Right ventricle myocardium superior (tissue), 1 donor: ENCODE results near the gene CDKN2AIPNL. TPM values are rescaled to one million over a fixed set of nuclear protein-coding genes. Genes with fewer than 3 reads are reported as not detected.
"Not testable (repeated sequence)": the region's sequence is repeated elsewhere in the genome, so short reads cannot be mapped to it uniquely, and the experiment has no call there.

ENCODE experiments used
- ATAC-seq: fragments of 200-7000 bp; cut with Tn5 transposase; one replicate; pipeline ENCODE4 v1.9.1; 2020; ENCODE audit warnings: mild to moderate bottlenecking; ENCODE audit not compliant: poor library complexity
- DNase-seq: peaks from one replicate; pipeline ENCODE4 v3.0.0-alpha.2; 2020
- intact Hi-C: fragments of 100-400 bp; cut with DNase I; formaldehyde crosslinking; loops from one replicate; pipeline ENCODE4 v1.11.2; 2022
- total RNA-seq: library from RNA; stranded (reverse); fragmentation: NEBNext Ultra II Directional; extraction: Animal tissue kit (Norgen Biotek cat#: 25700); gene quantifications from one replicate; pipeline ENCODE4 v1.2.1, GENCODE V29; 2021
- donor health status: DM: no; HTN: yes; CAD: no; lungs with severe emphysema.

The CDKN2AIPNL gene
- total RNA-seq, 1 donor from 2014 or later = 43.1 TPM

- intact Hi-C loops = no loop called here
- DNase-seq (no peak), ATAC-seq (no peak)
Observed at GRCh38 chr5:134418958-134419357, 7.3 kb upstream of the CDKN2AIPNL start.

- DNase-seq = no peak
- intact Hi-C loops = no loop called here
- ATAC-seq = no peak
Observed at GRCh38 chr5:134417707-134418106, 6.0 kb upstream of the CDKN2AIPNL start.

GRCh38 chr5:134413046-134413445 is 1.4 kb upstream of the CDKN2AIPNL start:
- ATAC-seq (no peak), DNase-seq (no peak)
- intact Hi-C loops = loop anchor here (5.0 kb wide), 2 partner anchors 54 to 114 kb away; partner anchors contain the start of gene JADE2

GRCh38 chr5:134411228-134411545 is 494 bp downstream of the CDKN2AIPNL start:
- DNase-seq (no peak), ATAC-seq (no peak)
- intact Hi-C loops = loop anchor here (5.0 kb wide), 2 partner anchors 56 to 116 kb away; partner anchors contain the start of gene JADE2

GRCh38 chr5:134410822-134411221 is 859 bp downstream of the CDKN2AIPNL start:
- no peak for ATAC-seq
- intact Hi-C loops = loop anchor here (5.0 kb wide), 2 partner anchors 56 to 116 kb away; partner anchors contain the start of gene JADE2
- no peak for DNase-seq

GRCh38 chr5:134409321-134409720 is 2.4 kb downstream of the CDKN2AIPNL start:
- DNase-seq (no peak), ATAC-seq (no peak)
- intact Hi-C loops = no loop called here

GRCh38 chr5:134406390-134406789 is 5.3 kb downstream of the CDKN2AIPNL start:
- DNase-seq (no peak), ATAC-seq (no peak)
- intact Hi-C loops = no loop called here

- intact Hi-C loops = no loop called here
- no peak for DNase-seq
- ATAC-seq = no peak
Observed at GRCh38 chr5:134403951-134404350, 7.7 kb downstream of the CDKN2AIPNL start.

GRCh38 chr5:134398609-134399155 is 13.0 kb downstream of the CDKN2AIPNL start:
- DNase-seq (no peak), ATAC-seq (peak; percentile 75)
- intact Hi-C loops = no loop called here

GRCh38 chr5:134397196-134397595 is 14.5 kb downstream of the CDKN2AIPNL start:
- intact Hi-C loops = no loop called here
- no peak for DNase-seq
- ATAC-seq = no peak

GRCh38 chr5:134396274-134396673 is 15.4 kb downstream of the CDKN2AIPNL start:
- intact Hi-C loops = no loop called here
- ATAC-seq = no peak
- DNase-seq = no peak

GRCh38 chr5:134394932-134395331 is 16.7 kb downstream of the CDKN2AIPNL start:
- ATAC-seq (no peak), DNase-seq (no peak)
- intact Hi-C loops = no loop called here

GRCh38 chr5:134392301-134392700 is 19.4 kb downstream of the CDKN2AIPNL start:
- no peak for DNase-seq
- no peak for ATAC-seq
- intact Hi-C loops = no loop called here

- no peak for DNase-seq
- no peak for ATAC-seq
- intact Hi-C loops = no loop called here
Observed at GRCh38 chr5:134387443-134387842, 24.2 kb downstream of the CDKN2AIPNL start.

GRCh38 chr5:134383980-134384697 is 27.5 kb downstream of the CDKN2AIPNL start:
- no peak for DNase-seq
- ATAC-seq = no peak
- intact Hi-C loops = no loop called here

- ATAC-seq, intact Hi-C loops, DNase-seq: not testable (repeated sequence)
Observed at GRCh38 chr5:134382204-134382603, 29.5 kb downstream of the CDKN2AIPNL start.

- DNase-seq (no peak), ATAC-seq (no peak)
- intact Hi-C loops = no loop called here
Observed at GRCh38 chr5:134380346-134380745, 31.3 kb downstream of the CDKN2AIPNL start.

- ATAC-seq (no peak), DNase-seq (no peak)
- intact Hi-C loops = loop anchor here (5.0 to 10.0 kb wide), 2 partner anchors 153 to 211 kb away; partner anchors contain the start of gene JADE2
Observed at GRCh38 chr5:134374232-134374631, 37.4 kb downstream of the CDKN2AIPNL start.

GRCh38 chr5:134373633-134374032 is 38.0 kb downstream of the CDKN2AIPNL start:
- intact Hi-C loops = loop anchor here (5.0 to 10.0 kb wide), 2 partner anchors 154 to 211 kb away; partner anchors contain the start of gene JADE2
- not testable (repeated sequence) for ATAC-seq, DNase-seq

- DNase-seq = peak; percentile 70
Observed at GRCh38 chr5:134371834-134372340, 39.8 kb downstream of the CDKN2AIPNL start.

More at GRCh38 chr5:134371834-134372340, 39.8 kb downstream of the CDKN2AIPNL start:
- intact Hi-C loops = loop anchor here (5.0 to 10.0 kb wide), 2 partner anchors 155 to 213 kb away; partner anchors contain the start of gene JADE2
- peak; percentile 59 for ATAC-seq
